Endothelial cell of hepatic sinusoid (primary cell): ENCODE results near the gene ROGDI.

Experiments
- in situ Hi-C: cut with HindIII; loops from 2 replicates; pipeline ENCODE4 v1.10.0; 2017; ENCODE audit warnings: low sequenced_read_pairs

Gene ROGDI

DNA sequence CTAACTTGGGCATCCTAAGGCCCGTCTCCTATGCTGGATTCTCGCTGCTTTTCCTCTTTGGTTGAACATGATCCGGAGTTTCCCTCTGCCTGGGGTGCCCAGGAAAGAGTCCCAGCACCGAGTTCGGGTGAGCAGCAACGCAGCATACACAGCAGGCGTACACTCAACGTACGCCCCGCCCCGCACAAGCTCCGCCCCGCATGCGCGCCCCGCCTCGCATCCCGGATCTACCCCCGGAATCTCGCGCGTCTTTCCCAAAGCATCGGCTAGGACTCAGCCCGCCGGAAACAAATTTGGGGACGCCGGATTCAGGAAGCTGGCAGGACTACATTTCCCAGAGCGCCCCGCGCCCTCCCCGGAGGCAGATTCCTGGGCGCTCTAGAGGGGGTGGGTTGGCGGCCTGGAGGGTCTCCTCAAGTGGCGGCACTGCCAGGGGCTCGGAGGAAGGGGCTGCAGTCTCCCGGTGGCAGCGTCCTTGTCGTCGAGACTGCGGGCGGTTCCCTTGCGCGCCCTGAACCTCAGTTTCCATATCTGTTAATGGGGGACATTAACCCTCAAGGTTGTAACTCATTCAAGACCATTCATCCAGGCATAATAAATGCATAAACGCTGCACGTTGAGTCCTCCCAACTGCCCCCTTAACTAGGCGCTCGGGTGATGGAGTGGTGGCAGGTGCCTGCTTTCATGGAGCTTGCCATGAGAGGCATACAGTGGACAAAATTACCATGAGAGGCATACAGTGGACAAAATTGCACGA lies 33.7 kb downstream of the ROGDI start:
- in situ Hi-C loops: loop anchor here (5.0 kb wide), 1 partner anchor 64 kb away; no protein-coding TSS in a partner anchor

DNA sequence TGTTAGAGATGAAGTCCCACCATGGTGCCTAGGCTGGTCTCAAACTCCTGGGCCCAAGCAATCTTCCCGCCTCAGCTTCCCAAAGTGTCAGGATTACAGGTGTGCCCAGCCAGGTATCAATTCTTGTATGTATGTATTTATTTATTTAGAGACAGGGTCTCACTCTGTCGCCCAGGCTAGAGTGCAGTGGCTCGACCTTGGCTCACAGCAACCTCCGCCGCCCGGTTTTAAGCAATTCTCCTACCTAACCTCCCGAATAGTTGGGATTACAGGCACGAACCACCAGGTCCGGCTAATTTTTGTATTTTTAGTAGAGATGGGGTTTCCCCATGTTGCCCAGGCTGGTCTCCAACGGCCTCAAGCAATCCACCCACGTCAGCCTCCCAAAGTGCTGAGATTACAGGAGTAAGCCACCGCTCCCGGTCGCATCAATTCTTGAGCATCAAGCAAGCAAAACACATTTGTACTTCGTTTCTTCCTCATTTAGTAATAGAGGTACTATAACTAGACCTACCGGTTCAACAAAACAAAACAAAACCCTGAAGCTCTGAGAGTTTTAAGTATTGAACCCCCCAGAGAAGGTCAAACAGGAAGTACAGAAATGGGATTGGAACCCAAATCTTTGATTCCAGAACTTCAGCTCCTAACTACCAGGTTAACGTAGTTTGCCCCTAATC lies 34.4 kb downstream of the ROGDI start:
- in situ Hi-C loops: loop anchor here (5.0 kb wide), 1 partner anchor 64 kb away; no protein-coding TSS in a partner anchor

DNA sequence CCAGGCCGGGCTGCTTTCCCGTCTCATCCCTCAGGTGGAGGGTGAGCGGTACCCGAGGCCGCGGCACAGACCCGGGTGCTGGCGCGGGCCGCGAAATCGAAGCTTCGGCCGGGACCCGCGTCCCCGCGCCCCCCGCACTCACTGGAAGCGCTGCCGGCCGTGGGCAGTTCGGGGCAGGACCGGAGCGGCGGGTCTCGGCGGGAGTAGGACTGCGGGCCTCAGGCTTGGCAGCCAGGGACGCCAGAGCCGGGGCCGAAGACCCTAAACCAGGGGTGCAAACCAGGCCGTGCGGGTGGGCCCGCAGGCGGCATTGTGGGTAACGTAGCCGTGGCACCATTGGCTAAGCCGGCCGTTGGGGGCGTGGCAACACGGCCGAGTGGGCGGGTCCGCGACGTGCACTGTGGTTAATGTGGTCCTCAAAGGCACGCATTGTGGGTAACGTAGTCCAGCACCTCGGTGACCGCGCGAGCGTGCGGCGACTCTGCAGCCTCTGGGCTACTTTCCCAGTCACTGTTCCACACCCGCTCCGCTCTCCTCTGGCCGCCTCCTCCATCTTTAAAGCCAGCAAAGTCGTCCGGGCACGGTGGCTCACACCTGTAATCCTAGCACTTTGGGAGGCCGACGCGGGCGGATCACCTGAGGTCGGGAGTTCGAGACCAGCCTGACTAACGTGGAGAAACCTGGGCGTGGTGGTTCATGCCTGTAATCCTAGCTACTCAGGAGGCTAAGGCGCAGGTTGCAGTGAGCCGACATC lies 35.4 kb downstream of the ROGDI start, which contains the start of gene ZNF500:
Gene ZNF500, minus strand, starts transcription at position 288 of the 754 bp plus-strand sequence. CDS start 1,184 bp downstream, outside the sequence.
- in situ Hi-C loops: loop anchor here (5.0 kb wide), 1 partner anchor 65 kb away; no protein-coding TSS in a partner anchor

DNA sequence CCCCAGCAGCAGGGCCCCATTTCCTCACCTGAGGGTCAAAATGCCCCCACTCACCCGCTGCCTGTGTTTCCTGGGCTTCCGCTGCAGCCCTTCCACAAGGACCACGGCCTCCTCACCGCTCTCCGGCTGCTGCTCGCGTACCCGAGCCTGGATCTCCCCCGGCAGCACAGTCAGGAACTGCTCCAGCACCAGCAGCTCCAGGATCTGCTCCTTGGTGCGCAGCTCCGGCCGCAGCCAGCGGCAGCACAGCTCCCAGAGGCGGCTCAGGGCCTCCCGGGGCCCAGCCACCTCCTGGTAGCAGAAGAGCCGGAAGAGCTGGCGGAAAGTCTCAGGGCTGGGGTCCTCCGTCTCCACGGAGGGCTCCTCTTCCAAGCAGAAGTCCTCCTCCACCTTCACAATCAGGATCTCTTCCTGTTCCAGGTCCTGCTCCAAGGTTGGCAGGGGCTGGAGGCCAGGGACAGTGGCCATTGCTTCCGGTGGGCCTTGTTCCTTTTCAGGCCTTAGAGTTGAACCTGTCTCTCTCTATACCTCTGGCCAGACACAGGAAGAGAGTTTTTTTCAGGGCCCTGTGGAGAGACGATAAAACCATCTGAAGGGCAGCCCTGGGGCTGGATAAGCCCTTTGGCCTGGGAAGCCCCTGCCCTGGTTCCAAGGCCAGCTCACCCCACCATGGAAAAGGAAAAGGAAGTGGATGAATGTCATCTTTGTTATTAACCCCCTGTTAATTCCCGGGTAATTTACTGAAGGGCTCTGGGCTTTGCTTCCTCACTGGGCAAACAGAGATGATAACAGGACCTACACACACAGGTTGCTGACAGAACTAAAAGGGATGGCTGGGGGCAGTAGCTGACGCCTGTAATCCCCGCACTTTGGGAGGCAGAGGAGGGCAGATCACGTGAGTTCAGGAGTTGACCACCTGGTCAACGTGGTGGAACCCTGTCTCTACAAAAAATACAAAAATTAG lies 36.6 kb downstream of the ROGDI start:
- in situ Hi-C loops: loop anchor here (5.0 kb wide), 1 partner anchor 67 kb away; no protein-coding TSS in a partner anchor

DNA sequence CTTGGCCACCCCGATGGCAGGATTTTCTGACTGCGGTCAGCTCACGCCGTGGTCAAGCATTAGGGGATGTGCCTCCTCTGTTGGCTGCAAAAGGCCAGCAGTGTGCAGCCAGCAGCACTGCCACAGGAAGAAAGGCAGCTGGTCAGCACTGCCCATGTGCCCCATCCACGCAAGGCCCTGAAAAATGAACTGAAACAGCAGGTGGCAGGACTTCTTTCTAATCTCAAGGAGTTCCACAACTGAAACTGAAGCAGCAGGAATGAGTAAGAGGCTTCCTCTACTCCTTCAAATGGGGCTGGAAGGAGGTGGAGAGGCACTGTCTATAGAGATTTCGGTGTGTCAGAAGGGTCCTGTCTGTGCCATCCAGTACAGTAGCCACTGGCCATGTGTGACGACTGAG lies 38.6 kb downstream of the ROGDI start:
- in situ Hi-C loops: no loop called here

DNA sequence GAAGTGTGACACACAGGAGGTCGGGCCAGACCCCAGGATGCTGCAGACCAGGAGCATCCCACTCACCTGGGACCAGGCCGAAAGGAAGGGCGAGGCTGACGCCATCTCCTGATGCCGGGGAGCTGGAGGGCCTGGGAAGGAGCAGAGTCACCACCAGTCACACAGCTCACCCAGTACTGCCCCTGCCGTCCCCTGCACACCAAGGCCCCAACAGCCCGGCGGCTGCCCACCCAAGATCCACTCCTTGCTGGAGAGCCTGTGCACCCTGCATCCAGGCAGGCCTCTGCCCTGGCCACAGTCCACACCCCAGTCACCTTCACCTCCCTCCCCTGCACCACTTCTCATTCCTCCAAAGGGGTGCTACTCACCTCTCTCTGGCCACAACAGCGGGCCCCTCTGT lies 40.2 kb downstream of the ROGDI start:
- in situ Hi-C loops: no loop called here

DNA sequence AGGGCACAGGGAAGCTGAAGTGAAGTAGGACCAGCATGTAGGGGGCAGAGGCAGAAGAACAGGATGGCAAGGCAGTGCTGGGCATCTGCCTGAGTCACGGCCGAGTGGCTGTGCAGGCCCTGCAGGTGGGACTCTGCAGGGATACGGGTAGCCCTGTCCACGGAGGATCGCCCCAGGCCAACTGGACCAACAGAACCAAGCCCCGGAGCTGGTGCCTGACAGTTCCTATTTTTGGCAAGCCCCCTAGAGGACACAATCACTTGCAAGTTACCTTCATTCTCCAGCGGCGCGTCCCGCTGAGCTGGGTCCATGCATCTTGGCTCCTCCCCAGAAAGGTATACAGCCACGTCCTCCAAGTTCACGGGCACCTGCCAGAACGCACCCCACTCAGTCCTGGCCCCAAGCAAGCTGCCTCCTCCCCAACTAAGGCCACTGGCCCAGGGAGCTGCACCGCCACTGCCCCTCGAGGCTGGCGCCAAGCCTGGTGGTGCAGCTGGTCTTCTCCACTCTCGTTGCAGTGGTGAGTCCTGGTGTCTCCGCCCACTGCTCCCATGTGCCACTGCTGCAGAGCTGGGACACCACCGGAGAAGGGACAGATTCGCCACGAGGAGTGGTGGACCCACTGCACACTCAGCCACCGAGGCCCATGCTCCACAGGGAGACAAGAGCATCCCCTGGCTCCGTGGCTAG lies 42.1 kb downstream of the ROGDI start:
- in situ Hi-C loops: no loop called here

DNA sequence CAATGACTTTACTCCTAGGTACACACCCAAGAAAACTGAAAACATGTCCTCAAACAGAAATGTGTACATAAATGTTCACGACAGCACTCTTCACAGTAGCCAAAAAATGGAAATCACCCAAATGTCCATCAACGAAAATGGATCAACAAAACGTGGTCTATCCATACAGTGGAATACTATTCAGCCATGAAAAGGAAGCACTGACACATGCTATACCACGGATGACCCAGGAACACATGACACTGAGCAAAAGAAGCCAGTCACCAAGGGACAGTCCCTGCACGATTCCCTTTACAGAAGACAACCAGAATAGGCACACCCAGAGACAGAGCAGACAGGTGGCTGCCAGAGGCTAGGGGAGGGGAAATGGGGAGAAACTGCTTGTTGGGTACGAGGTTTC lies 46.7 kb downstream of the ROGDI start:
- in situ Hi-C loops: no loop called here

DNA sequence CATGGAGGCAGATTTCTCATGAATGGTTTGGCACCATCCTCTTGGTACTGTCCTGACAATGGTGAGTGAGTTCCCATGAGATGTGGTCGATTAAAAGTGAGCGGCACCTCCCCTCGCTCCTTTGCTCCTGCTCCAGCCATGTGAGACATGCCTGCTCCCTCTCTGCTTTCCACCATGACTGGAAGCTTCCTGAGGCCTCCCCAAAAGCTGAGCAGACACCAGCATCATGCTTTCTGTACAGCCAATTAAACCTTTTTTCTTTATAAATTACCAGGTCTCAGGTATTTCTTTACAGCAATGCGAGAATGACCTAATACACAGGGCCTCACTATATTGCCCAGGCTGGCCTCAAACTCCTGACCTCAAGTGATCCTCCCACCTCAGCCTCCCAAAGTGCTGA lies 47.6 kb downstream of the ROGDI start:
- in situ Hi-C loops: no loop called here

DNA sequence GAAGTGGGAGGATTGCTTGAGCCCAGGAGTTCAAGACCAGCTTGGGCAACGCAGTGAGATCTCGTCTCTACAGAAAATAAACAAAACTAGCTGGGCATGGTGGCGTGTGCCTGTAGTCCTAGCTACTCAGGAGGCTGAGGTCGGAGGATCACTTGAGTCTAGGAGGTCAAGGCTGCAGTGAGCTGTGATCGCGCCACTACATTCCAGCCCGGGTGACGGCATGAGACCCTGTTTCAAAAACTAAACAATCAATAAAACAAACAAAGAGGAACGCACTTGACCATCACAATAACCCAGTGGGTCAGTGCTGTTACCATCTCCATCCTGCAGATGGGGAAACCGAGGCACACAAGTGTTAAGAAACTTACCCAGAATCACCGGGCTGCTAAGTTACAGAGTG lies 49.2 kb downstream of the ROGDI start:
- in situ Hi-C loops: no loop called here

DNA sequence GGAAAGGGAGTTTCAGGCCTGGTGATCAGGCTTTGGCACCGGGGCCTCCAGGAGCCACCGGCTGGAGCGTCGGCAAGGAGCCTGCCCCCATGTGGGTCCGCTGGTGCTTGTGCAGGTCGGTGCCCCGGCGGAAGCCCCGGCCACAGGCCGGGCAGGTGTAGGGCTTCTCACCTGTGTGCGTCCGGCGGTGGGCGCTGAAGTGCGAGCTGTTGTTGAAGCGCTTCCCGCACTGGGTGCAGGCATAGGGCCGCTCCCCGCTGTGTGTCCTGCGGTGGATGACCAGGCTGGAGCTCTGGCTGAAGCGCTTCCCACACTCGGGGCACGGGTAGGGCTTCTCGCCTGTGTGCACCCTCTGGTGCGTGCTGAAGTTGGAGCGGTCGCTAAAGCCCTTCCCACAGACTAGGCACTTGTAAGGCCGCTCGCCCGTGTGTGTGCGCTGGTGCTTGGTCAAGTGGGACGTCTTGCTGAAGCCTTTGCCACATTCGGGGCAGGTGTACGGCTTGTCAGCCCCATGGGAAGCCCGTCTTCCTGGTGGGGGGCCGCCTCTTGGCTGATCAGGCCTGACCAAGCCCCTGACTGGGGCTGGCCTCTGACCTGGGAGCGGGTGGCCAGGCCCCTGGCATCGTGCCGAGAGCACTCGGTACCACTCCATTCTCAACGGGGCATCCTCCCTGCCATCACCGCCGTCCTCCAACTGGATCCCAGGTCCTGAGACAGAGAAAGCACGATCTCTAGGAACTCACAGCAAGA lies 49.9 kb downstream of the ROGDI start:
- in situ Hi-C loops: no loop called here

DNA sequence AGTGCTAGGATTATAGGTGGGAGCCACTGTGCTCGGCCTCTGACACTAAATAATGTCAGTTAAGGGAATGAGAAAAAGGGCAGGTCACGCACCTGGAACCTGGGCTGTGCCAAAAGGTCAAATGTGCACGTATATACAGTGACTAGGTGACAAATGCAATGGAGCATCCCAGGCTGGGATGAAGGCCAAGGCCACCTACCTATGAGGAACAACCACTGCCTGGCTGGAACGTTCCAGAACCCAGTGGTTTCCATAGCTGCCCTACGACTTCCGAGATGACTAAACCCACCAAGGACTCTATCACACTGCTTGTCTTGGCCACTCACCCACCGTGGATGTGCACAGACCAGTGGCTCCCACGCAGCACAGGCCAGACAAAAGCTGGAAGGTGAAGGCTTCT lies 51.5 kb downstream of the ROGDI start:
- in situ Hi-C loops: no loop called here

DNA sequence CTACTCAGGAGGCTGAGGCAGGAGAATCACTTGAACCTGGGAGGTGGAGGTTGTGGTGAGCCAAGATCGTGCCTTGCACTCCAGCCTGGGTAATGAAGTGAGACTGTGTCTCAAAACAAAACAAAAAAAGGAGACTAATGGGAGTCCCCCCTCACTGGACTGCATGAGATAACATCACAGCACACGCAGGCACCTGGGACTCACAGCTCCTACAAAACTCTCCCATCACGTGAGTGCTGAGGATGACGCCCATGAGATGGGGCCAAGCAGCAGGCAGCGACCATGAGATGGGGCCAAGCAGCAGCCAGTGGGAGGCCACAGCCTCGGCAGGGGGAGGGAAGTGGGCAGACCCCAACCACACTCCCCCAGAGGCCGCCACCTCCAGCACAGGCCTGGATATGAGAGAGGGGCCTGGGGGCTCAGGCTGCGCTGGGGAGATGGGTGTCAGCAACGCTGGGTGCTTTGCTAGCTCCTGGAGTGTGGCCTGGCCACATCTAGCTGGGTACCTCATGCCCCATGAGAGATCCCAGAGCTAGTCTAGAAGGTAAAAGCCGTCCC lies 52.7 kb downstream of the ROGDI start:
- in situ Hi-C loops: no loop called here

DNA sequence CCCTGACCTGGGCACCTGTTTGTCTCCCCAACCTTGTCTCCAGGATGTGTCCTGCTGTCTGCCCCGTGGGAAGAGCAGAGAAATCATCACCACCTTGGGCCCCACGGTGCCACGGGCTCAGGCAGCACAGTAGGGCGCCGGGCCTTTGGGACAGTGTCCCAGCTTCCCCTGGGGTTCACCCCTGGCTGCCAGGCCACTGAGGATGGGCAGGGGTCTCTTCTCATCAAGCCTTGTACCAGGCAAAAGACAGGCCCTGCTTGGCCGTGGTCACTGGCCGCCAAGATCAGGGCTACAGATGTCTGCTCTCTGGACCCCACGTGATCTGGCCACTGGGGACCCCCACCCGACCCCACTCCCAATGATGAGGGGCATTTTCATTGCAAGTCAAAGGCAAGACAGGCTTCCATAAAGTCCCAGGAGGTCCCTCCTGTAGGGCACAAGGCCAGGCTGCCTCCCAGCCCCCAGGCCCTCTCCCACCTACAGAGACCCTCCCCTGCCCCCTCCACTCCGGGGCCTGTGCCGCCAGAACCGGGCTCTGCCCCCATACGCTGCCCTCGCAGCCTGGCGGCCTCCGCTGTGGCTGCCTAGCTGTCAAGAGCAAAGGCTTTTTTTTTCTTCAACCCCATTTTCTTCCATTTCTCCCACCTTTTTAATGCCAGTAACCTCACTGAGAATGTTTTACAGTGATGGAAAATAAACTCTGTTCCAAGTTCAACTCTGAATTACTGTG lies 53.6 kb downstream of the ROGDI start:
- in situ Hi-C loops: no loop called here

DNA sequence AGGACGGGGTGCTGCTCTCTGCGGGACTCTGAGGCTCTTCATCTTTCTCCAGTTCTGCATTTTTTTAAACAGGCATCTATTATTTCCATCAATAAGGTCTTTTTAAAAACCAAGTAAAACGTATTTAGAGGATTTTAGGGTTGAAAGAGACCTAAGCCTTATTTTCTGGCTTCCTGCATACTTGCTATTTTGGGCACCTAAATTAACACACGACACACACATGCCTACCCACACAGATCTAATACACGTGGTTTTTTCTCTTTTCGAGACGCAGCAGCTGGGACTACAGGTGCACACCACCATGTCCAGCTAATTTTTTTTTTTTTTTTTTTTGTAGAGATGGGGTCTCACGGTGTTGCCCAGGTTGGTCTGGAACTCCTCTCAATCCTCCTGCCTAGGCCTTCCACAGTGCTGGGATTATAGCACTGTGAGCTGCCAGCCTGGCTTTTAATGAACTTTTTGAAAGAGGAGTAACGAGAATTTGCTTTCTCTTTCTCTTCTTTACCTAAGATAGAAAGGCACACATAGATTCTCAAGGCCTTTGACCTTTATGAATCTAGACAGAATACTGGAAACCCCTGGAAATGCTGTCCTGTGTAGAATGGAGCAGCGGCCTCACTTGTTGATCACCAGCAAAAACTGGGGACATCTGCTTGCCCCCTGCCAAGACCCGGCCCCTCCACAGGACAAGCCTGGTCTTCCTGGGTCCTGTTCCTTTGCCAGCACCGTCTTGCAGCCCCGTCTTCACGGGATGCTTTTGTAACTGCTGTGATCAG lies 54.3 kb downstream of the ROGDI start:
- in situ Hi-C loops: no loop called here

DNA sequence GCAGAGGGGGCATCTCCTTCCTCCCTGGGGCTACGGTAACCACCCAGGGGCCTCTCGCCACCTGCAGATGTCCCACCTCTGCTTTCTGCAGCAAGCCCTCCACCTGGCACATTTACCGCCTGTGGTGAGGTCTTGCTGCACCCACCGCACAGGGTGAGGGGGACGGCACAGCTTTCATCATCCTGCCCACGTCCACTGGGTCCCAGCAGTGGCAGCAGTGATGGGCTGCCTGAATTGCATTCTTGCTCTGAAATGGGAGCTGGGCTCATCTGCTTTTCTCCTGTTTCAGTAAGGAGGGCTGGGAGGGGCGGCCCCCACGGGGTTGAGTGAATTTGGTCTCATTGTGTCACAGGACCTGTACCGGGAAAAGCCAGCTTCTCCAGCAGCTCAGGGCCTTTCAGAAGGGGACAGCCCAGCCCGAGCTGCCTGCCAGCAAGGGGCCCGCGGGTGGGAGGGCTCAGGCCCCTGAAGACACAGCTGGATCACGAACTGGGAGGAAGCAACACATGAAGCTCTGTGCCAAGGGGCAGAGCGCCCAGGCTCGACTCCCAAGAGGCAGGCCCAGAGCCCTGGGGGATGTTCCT lies 55.4 kb downstream of the ROGDI start:
- in situ Hi-C loops: no loop called here
